ENCODE measurements around the gene LKAAEAR1.

LKAAEAR1 gene

GRCh38 chr20:64042054-64042781, 42.0 kb downstream of the LKAAEAR1 start:
- TF ChIP-seq CTCF (IDR thresholded peaks at IDR 0.05) (no peak), ZFX (IDR thresholded peaks at IDR 0.05; ENCODE audit: borderline replicate concordance) (no peak)
- H3K27ac ChIP-seq, result peak overlapping the region; percentile 36; the same call in 1 of the 2 replicates

GRCh38 chr20:64041781-64042053, 42.5 kb downstream of the LKAAEAR1 start:
- no peak overlapping the region for H3K27ac ChIP-seq
- TF ChIP-seq ZFX (IDR thresholded peaks at IDR 0.05; ENCODE audit: borderline replicate concordance) (no peak), CTCF (IDR thresholded peaks at IDR 0.05) (no peak)

- TF ChIP-seq CTCF (IDR thresholded peaks at IDR 0.05) (no peak), ZFX (IDR thresholded peaks at IDR 0.05; ENCODE audit: borderline replicate concordance) (no peak)
These were observed 43.0 kb downstream of the LKAAEAR1 start for GRCh38 chr20:64041040-64041780.

GRCh38 chr20:64040231-64041039, 43.8 kb downstream of the LKAAEAR1 start:
- no peak overlapping the region for H3K27ac ChIP-seq
- TF ChIP-seq ZFX (IDR thresholded peaks at IDR 0.05; ENCODE audit: borderline replicate concordance) (no peak), CTCF (IDR thresholded peaks at IDR 0.05) (no peak)

More at GRCh38 chr20:64041040-64041780, 43.0 kb downstream of the LKAAEAR1 start:
- no peak overlapping the region for H3K27ac ChIP-seq

GRCh38 chr20:64039293-64040160, 44.7 kb downstream of the LKAAEAR1 start:
- TF ChIP-seq CTCF (IDR thresholded peaks at IDR 0.05) (no peak; the same call in 1 of the 2 replicates), ZFX (IDR thresholded peaks at IDR 0.05; ENCODE audit: borderline replicate concordance) (no peak)
- peak overlapping the region; percentile 81 for H3K27ac ChIP-seq

- no peak for TF ChIP-seq ZFX (IDR thresholded peaks at IDR 0.05; ENCODE audit: borderline replicate concordance)
- peak; percentile 88 for TF ChIP-seq CTCF (IDR thresholded peaks at IDR 0.05)
- peak overlapping the region; percentile 81 for H3K27ac ChIP-seq
These were observed 45.5 kb downstream of the LKAAEAR1 start for GRCh38 chr20:64038565-64039292.
